Gastrocnemius medialis (tissue), 4 donors: ENCODE data around the gene EVL. TPM values are rescaled to one million over a fixed set of nuclear protein-coding genes. Genes with fewer than 3 reads are reported as not detected.

Source experiments
- ATAC-seq, 2 donors: fragments of 150-250 bp; one replicate each; pipeline ENCODE4 v1.9.1; 2016
- DNase-seq, 2 donors: peaks; one replicate each; pipeline ENCODE4 v3.0.0-alpha.2; 2019
- H3K27ac ChIP-seq, 4 donors: fragments of 200-600 bp; sonication (generic); 1 replicate in 1 of 4; 2 replicates in 3 of 4; pipeline ENCODE4 v1.5.1; 2016 to 2018; ENCODE audit warnings: mild to moderate bottlenecking in 2 of 4, moderate library complexity in 1 of 4
- H3K27me3 ChIP-seq, 3 donors: fragments of 200-600 bp; sonication (generic) in 2 of 3; 1 replicate in 1 of 3; 2 replicates in 2 of 3; pipeline versions ENCODE4 v1.5.1 to v1.6.0; 2016 to 2019; ENCODE audit warnings: mild to moderate bottlenecking in 1 of 3, moderate library complexity in 1 of 3
- H3K36me3 ChIP-seq, 2 donors: fragments of 200-600 bp; sonication (generic) in 1 of 2; one replicate each; pipeline ENCODE4 v1.5.1; 2017 to 2018
- H3K4me1 ChIP-seq, 2 donors: fragments of 200-600 bp; sonication (generic) in 1 of 2; one replicate each; pipeline ENCODE4 v1.5.1; 2016 to 2017; ENCODE audit warnings: mild to moderate bottlenecking in 2 of 2
- H3K4me3 ChIP-seq, 4 donors: fragments of 200-600 bp; sonication (generic) in 3 of 4; 1 replicate in 1 of 4; 2 replicates in 3 of 4; pipeline ENCODE4 v1.5.1; 2016 to 2019; ENCODE audit warnings: mild to moderate bottlenecking in 2 of 4
- H3K9me3 ChIP-seq, 3 donors: fragments of 200-600 bp; sonication (generic) in 2 of 3; 1 replicate in 1 of 3; 2 replicates in 2 of 3; pipeline ENCODE4 v1.5.1; 2016 to 2019
- POLR2A ChIP-seq, 2 donors: fragments of 450-650 bp; IDR thresholded peaks; one replicate each; pipeline ENCODE4 v1.6.1; 2017; ENCODE audit warnings: antibody characterized with exemption in 2 of 2, mild to moderate bottlenecking in 2 of 2, moderate library complexity in 2 of 2
- in situ Hi-C, 4 donors: fragments of 200-750 bp; cut with MboI; loops; one replicate each; pipeline versions ENCODE4 v1.15.0 to v1.8.0; 2017; ENCODE audit warnings: low sequenced_read_pairs in 4 of 4
- intact Hi-C: fragments of 100-400 bp; cut with DNase I; formaldehyde crosslinking; loops from one replicate; pipeline ENCODE4 v1.15.1; 2023; ENCODE audit warnings: low total_unique reads
- total RNA-seq, 4 donors: library from RNA; depleted of rRNA; stranded (reverse); fragments of >200 nt; gene quantifications; one replicate each; pipeline versions ENCODE4 v1.1.0 to v1.2.3, GENCODE V29; 2016
- TF ChIP-seq, protein P1 (sequence below), 5 experiments: fragments of 450-650 bp in 3 of 5; fragments of 200-600 bp in 2 of 5; sonication (generic) in 2 of 5; IDR thresholded peaks in 4 of 5; conservative IDR thresholded peaks in 1 of 5; 1 replicate in 4 of 5; 2 replicates in 1 of 5; pipeline ENCODE4 v1.5.1; 2016 to 2019; ENCODE audit warnings: antibody characterized with exemption in 5 of 5, mild to moderate bottlenecking in 3 of 5, moderate library complexity in 3 of 5

Gene EVL
- total RNA-seq, 4 donors from 2014 or later = 5.8 to 14.3 (median 9.5) TPM

DNA sequence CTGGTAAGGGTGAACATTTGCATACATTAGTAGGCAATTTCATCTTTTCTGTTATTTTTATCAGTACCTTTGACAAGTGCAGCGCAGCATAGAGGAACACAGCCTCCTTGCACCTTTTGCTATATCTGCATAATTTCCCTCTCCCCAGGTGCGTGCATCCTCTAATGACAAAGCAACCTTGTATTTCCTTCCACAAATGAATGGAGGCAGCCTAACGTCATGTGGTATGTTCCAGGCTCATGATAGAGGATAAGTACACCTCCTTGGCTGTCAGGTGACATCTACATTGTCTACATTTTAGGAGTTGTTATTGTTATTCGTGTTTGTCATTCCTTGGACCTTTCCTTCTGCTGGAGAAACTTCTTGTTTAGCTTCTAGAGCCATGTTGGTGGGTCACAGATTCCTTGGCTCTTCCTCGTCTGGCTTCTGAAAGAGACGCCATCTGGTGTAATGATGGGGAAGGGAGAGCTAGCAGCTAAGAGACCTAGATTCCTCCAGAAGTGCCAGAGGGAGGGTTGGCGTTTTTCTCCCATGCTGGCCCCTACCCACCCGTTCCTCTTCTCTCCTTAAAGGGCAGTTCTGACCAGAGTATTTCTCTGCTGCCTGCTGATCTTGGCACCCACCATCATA is 37.0 kb downstream of the EVL start:
- TF ChIP-seq, protein P1, sequence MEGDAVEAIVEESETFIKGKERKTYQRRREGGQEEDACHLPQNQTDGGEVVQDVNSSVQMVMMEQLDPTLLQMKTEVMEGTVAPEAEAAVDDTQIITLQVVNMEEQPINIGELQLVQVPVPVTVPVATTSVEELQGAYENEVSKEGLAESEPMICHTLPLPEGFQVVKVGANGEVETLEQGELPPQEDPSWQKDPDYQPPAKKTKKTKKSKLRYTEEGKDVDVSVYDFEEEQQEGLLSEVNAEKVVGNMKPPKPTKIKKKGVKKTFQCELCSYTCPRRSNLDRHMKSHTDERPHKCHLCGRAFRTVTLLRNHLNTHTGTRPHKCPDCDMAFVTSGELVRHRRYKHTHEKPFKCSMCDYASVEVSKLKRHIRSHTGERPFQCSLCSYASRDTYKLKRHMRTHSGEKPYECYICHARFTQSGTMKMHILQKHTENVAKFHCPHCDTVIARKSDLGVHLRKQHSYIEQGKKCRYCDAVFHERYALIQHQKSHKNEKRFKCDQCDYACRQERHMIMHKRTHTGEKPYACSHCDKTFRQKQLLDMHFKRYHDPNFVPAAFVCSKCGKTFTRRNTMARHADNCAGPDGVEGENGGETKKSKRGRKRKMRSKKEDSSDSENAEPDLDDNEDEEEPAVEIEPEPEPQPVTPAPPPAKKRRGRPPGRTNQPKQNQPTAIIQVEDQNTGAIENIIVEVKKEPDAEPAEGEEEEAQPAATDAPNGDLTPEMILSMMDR (IDR thresholded peaks at IDR 0.05 in 4 of 5, conservative IDR thresholded peaks at IDR 0.05 in 1 of 5) = no peak
- no peak for TF ChIP-seq POLR2A (IDR thresholded peaks at IDR 0.05)
- in situ Hi-C loops (loop anchor here in 2 of 4 donors (5.0 to 10.0 kb wide), 2 partner anchors 117 to 120 kb away; no protein-coding TSS in a partner anchor), intact Hi-C loops (no loop called here)
- H3K4me3 ChIP-seq = no peak overlapping the region
- no peaks in the 10 kb centered on the region for H3K9me3 ChIP-seq
- H3K27me3 ChIP-seq = no peaks in the 10 kb centered on the region
- H3K36me3 ChIP-seq = no peaks in the 10 kb centered on the region
- DNase-seq (no peak), ATAC-seq (no peak)
- H3K27ac ChIP-seq = peak overlapping the region in 3 of 4 donors; percentile 17 to 47 (median 37)
- H3K4me1 ChIP-seq = peaks cover 9 to 30% of the 10 kb centered on the region in 2 donors

DNA sequence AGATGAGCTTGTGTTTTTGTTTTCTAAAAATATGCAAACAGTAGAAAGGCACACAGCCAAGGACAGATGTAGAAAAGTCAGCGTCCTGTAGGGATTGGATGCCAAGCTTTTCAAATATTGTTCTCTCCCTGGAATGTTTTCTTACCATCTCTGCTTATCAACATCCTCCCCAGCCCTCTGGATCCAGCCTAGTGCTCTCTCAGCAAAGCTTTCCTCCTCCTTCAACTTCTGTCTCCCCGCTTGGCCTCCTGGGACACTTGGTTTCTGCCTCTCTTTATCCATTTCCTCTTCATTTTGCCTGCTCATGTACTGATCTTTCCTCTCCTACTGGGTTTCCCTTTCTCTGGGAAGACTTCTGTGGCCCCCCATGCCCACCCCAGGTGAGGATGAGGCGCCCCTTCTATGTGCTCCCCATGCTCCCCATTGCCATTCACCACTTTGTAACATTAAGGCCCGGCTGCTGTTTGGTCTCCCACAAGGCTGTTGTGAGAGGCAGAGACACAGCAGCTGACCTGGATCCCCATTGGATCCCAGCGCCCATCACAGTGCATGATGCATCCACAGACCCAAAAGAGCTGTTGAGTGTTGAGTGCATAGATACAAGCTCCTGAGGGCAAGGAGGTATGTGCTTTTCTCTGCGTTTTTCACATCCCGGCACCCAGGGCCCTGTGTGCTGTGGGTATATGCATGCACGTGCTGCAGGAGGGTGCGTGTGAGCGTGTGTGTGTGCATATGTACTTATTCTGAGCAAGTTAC is 38.2 kb downstream of the EVL start:
- no peak for TF ChIP-seq POLR2A (IDR thresholded peaks at IDR 0.05)
- TF ChIP-seq, protein P1 (IDR thresholded peaks at IDR 0.05 in 4 of 5, conservative IDR thresholded peaks at IDR 0.05 in 1 of 5) = no peak
- H3K36me3 ChIP-seq = no peaks in the 10 kb centered on the region
- peak overlapping the region in 2 of 4 donors; percentile 22 to 47 for H3K27ac ChIP-seq
- peaks cover 9 to 36% of the 10 kb centered on the region in 2 donors for H3K4me1 ChIP-seq
- no peak overlapping the region for H3K4me3 ChIP-seq
- in situ Hi-C loops = loop anchor here in 2 of 4 donors (5.0 to 10.0 kb wide), 2 partner anchors 119 to 121 kb away; no protein-coding TSS in a partner anchor
- no peak for ATAC-seq
- DNase-seq = no peak
- H3K27me3 ChIP-seq = no peaks in the 10 kb centered on the region
- intact Hi-C loops = no loop called here
- no peaks in the 10 kb centered on the region for H3K9me3 ChIP-seq

DNA sequence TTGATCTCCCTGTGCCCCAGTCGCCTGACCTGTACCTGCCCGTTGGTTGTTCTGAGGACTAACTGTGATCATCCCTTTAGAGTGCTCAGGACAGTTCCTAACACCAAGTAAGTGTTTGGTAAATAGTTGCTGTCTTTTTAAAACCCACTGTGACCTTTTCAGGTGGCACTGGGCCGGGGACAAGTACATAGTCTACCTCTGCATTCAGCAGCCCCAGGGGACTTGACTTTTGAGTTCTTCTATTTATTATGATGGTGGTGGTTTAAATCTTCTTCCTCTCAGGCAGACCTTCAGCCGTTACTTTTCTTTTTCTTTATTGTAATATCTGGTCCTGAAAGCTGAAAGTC is 38.8 kb downstream of the EVL start:
- intact Hi-C loops = no loop called here
- TF ChIP-seq, protein P1 (IDR thresholded peaks at IDR 0.05 in 4 of 5, conservative IDR thresholded peaks at IDR 0.05 in 1 of 5) = no peak
- no peak for TF ChIP-seq POLR2A (IDR thresholded peaks at IDR 0.05)

DNA sequence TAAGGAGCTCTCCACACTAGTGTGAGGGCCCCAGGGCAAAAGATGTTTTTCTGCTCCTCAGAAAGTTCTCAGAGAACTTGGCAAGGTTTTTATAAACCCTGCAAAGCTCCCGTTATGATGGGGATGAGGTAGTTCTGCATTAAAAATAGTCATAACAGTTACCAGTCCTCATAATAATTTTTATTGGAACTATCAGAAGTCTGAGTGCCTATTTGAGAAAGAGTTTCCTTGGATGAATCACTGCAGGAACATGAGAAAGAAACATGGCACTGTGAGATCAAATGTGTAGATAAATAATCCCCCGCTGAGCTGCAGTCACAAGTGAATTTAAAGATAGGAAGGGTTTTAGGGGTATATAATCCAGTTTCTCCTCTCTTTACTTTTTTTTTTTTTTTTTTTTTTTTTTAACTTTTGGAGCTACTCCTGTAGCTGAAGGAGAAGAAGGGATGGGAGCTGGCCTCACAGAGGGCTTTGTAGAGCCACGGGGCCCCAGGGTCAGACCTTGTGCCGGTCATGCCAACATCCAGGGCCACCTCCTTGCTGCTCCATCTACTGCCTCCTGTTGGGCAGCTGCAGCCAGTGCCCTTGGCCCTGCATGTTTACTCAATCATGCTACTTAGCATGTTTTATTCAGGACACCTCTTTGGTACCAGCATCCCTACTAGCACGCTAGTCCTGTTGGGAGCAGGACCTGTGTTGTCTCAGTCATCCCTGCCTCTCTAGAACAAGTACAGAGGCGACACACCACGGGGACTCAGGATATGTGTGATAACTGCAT is 39.5 kb downstream of the EVL start:
- intact Hi-C loops = loop anchor here (5.0 kb wide), 1 partner anchor 37 kb away; the partner anchor contains the start of gene EVL
- Histone ChIP-seq H3K27ac (peak overlapping the region in 1 of 4 donors; percentile 27), H3K4me1 (peaks cover 9 to 40% of the 10 kb centered on the region in 2 donors), H3K36me3 (no peaks in the 10 kb centered on the region), H3K27me3 (no peaks in the 10 kb centered on the region), H3K4me3 (no peak overlapping the region), H3K9me3 (no peaks in the 10 kb centered on the region)
- DNase-seq = no peak
- no peak for ATAC-seq
- in situ Hi-C loops = loop anchor here in 3 of 4 donors (5.0 to 10.0 kb wide), 2 partner anchors 120 to 122 kb away; no protein-coding TSS in a partner anchor
- no peak for TF ChIP-seq POLR2A (IDR thresholded peaks at IDR 0.05)
- TF ChIP-seq, protein P1 (IDR thresholded peaks at IDR 0.05 in 4 of 5, conservative IDR thresholded peaks at IDR 0.05 in 1 of 5) = no peak

More for the DNA sequence above, 38.8 kb downstream of the EVL start:
- ATAC-seq = no peak
- Histone ChIP-seq H3K27ac (no peak overlapping the region), H3K4me3 (no peak overlapping the region), H3K36me3 (no peaks in the 10 kb centered on the region), H3K4me1 (peaks cover 9 to 40% of the 10 kb centered on the region in 2 donors), H3K9me3 (no peaks in the 10 kb centered on the region), H3K27me3 (no peaks in the 10 kb centered on the region)
- no peak for DNase-seq
- in situ Hi-C loops = loop anchor here in 2 of 4 donors (5.0 to 10.0 kb wide), 2 partner anchors 119 to 122 kb away; no protein-coding TSS in a partner anchor
